PFSK-1 (cell line): ENCODE measurements around the gene RYR2.

ENCODE experiments used
- FOXP2 ChIP-seq: optimal IDR thresholded peaks from 2 replicates; pipeline ENCODE3; 2011; ENCODE audit warnings: borderline replicate concordance, control low read depth, inconsistent platforms; ENCODE audit not compliant: insufficient read depth; ENCODE audit errors: extremely low read length, extremely low read depth
- POLR2AphosphoS5 ChIP-seq: IDR thresholded peaks from 2 replicates; pipeline ENCODE4 v1.6.1; 2012; ENCODE audit warnings: low read depth, mild to moderate bottlenecking, control low read depth, low read length, moderate library complexity
- SIN3A ChIP-seq: IDR thresholded peaks from 2 replicates; pipeline ENCODE4 v1.6.1; 2012; ENCODE audit warnings: mild to moderate bottlenecking, low read length, moderate library complexity, borderline replicate concordance; ENCODE audit not compliant: insufficient read depth
- TAF1 ChIP-seq: IDR thresholded peaks from 2 replicates; pipeline ENCODE4 v1.6.1; 2012; ENCODE audit warnings: low read length, control low read depth, borderline replicate concordance; ENCODE audit not compliant: insufficient read depth
- TF ChIP-seq, protein P1 (sequence below), 2 experiments: IDR thresholded peaks; 2 replicates each; pipeline versions ENCODE4 v1.6.1 to v1.8.0; 2011 to 2012; ENCODE audit warnings: low read depth in 2 of 2, low read length in 2 of 2, control low read depth in 1 of 2, inconsistent platforms in 1 of 2, mild to moderate bottlenecking in 1 of 2, moderate library complexity in 1 of 2; ENCODE audit not compliant: insufficient read depth in 1 of 2

The RYR2 gene

DNA sequence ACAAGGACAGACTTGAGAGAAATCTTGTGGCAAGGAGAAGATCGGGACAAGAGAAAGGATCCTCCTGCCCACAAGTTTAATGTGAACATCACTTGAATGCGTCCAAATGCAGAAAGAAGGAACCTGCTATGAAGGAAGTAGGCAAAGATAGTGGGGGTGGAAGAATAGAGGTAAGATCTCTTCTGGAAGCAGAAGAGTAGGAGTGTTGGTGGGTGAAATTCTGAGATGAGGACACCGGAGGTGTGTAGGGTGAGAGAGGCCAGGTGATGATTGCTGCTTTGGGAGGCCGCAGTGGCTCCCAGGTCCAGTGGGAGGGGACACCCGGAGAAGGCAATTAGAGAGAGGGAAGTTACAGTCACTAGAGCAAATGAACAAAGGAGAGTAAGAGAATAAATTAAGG, 6.8 kb downstream of the RYR2 start:
- TF ChIP-seq TAF1, result no peak
- no peak for TF ChIP-seq FOXP2
- TF ChIP-seq POLR2AphosphoS5, result no peak
- TF ChIP-seq, protein P1, sequence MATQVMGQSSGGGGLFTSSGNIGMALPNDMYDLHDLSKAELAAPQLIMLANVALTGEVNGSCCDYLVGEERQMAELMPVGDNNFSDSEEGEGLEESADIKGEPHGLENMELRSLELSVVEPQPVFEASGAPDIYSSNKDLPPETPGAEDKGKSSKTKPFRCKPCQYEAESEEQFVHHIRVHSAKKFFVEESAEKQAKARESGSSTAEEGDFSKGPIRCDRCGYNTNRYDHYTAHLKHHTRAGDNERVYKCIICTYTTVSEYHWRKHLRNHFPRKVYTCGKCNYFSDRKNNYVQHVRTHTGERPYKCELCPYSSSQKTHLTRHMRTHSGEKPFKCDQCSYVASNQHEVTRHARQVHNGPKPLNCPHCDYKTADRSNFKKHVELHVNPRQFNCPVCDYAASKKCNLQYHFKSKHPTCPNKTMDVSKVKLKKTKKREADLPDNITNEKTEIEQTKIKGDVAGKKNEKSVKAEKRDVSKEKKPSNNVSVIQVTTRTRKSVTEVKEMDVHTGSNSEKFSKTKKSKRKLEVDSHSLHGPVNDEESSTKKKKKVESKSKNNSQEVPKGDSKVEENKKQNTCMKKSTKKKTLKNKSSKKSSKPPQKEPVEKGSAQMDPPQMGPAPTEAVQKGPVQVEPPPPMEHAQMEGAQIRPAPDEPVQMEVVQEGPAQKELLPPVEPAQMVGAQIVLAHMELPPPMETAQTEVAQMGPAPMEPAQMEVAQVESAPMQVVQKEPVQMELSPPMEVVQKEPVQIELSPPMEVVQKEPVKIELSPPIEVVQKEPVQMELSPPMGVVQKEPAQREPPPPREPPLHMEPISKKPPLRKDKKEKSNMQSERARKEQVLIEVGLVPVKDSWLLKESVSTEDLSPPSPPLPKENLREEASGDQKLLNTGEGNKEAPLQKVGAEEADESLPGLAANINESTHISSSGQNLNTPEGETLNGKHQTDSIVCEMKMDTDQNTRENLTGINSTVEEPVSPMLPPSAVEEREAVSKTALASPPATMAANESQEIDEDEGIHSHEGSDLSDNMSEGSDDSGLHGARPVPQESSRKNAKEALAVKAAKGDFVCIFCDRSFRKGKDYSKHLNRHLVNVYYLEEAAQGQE (IDR thresholded peaks at IDR 0.05; ENCODE audit: insufficient read depth in 1 of 2, low read depth in 2 of 2, low read length in 2 of 2), result no peak
- TF ChIP-seq SIN3A, result no peak

DNA sequence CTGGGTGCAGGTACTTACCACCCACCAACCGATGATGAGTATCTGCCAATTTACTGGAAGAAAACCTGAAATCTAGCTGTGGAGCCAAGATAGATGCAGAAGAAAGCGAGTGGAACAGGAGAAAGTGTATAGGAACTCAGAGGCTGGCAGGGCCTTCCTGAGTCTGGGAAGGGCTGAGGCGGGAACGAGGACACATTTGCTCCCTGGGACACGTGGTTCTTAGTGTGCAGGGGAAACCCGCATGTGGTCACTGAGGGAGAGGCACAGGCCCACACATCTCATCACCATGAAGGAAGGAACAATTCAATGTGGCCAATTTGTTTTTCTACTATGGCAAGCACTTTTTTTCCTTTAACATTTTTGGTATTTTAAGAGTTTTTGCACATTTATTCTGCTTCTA, 8.2 kb downstream of the RYR2 start:
- TF ChIP-seq SIN3A (no peak), POLR2AphosphoS5 (no peak), TAF1 (no peak), FOXP2 (no peak)
- TF ChIP-seq, protein P1 (IDR thresholded peaks at IDR 0.05; ENCODE audit: insufficient read depth in 1 of 2, low read depth in 2 of 2, low read length in 2 of 2), result no peak

DNA sequence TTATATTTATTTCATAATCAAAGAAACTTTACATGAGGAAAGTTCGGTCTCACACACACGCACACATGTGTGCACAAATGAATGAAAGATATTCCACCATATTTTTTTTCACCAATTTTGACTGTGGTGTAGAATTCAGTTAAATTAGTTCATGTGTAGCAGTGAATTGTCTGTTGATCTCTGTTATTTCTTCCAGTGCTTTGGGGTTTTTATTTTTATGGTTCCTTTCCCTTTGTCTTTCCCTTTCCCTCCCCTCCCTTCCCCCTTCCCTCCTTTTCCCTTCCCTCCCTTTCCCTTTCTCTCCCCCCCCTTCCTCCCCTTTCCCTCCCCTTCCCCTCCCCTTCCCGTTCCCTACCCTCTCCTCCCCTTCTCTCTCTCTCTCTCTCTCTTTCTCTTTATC, 8.9 kb downstream of the RYR2 start:
- TF ChIP-seq, protein P1 (IDR thresholded peaks at IDR 0.05; ENCODE audit: insufficient read depth in 1 of 2, low read depth in 2 of 2, low read length in 2 of 2), result no peak
- no peak for TF ChIP-seq POLR2AphosphoS5

DNA sequence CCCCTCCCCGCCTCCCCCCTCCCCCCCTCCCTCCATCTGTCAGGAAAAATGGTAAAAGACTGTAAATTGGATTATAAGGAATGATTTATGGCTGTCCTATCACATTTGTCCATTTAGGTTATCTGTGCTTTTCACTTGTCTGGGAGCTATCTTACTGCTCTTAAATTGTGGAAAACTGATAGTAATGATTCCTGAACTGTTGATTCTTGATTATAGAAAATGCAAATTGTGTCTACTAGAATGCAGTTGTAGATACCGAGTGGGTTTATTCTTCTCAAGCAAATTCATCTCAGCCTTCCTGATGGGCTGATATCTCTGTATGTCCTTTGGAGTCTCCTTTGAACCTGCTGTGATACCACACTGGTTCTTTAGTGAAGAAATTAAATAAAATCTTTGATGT, 12.3 kb downstream of the RYR2 start:
- TF ChIP-seq POLR2AphosphoS5, result no peak
- TF ChIP-seq, protein P1 (IDR thresholded peaks at IDR 0.05; ENCODE audit: insufficient read depth in 1 of 2, low read depth in 2 of 2, low read length in 2 of 2), result no peak
- no peak for TF ChIP-seq SIN3A
- no peak for TF ChIP-seq FOXP2
- no peak for TF ChIP-seq TAF1

DNA sequence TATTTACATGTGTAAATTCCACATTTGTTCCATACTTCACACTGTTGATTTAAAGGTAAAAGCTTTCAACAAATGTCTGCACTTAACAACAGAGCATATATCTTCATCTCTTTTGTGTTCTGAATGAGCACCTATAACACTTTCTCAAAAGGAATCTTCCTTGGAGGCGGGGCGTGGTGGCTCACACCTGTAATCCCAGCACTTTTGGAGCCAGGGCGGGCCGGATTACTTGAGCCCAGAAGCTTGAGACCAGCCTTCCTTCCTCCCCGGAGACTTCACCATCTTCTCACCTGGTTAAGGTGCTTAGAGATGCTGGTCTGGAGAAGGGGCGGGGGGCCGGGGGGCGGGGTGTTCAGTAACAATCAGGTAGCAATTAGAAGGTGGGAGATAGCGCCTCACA, 16.5 kb downstream of the RYR2 start:
- no peak for TF ChIP-seq FOXP2
- TF ChIP-seq TAF1, result no peak
- no peak for TF ChIP-seq SIN3A
- TF ChIP-seq POLR2AphosphoS5, result no peak
- TF ChIP-seq, protein P1 (IDR thresholded peaks at IDR 0.05; ENCODE audit: insufficient read depth in 1 of 2, low read depth in 2 of 2, low read length in 2 of 2), result no peak
